Right lobe of liver (tissue), 6 donors: Measurements from ENCODE around the gene TMEM44. TPM values are rescaled to one million over a fixed set of nuclear protein-coding genes. Genes with fewer than 3 reads are reported as not detected.

Source experiments
- ATAC-seq, 4 donors: fragments of 200-7000 bp; cut with Tn5 transposase; one replicate each; pipeline ENCODE4 v1.9.1; 2020; ENCODE audit warnings: mild to moderate bottlenecking in 4 of 4, moderate library complexity in 4 of 4
- DNase-seq, 3 donors: peaks; one replicate each; pipeline ENCODE4 v3.0.0-alpha.2; 2020
- H3K27ac ChIP-seq, 3 donors: fragments of 200-600 bp; one replicate each; pipeline ENCODE4 v1.8.0; 2022
- H3K27me3 ChIP-seq, 2 donors: fragments of 200-600 bp; one replicate each; pipeline ENCODE4 v1.8.0; 2022
- H3K36me3 ChIP-seq, 4 donors: fragments of 200-600 bp; sonication (generic) in 1 of 4; one replicate each; pipeline versions ENCODE4 v1.5.1 to v1.8.0; 2017 to 2022; ENCODE audit warnings: control low read depth in 1 of 4
- H3K4me1 ChIP-seq, 4 donors: fragments of 200-600 bp; sonication (generic) in 1 of 4; one replicate each; pipeline versions ENCODE4 v1.5.1 to v1.8.0; 2017 to 2022; ENCODE audit warnings: control low read depth in 1 of 4
- H3K4me3 ChIP-seq, 3 donors: fragments of 200-600 bp; one replicate each; pipeline ENCODE4 v1.8.0; 2022
- H3K9me3 ChIP-seq, 4 donors: fragments of 200-600 bp; sonication (generic) in 1 of 4; one replicate each; pipeline versions ENCODE4 v1.5.1 to v1.8.0; 2017 to 2022; ENCODE audit warnings: control low read depth in 1 of 4
- CTCF ChIP-seq, 4 donors: fragments of 200-600 bp in 3 of 4; fragments of 450-650 bp in 1 of 4; IDR thresholded peaks; one replicate each; pipeline versions ENCODE4 v1.5.1 to v1.8.0; 2016 to 2022; ENCODE audit warnings: antibody characterized with exemption in 4 of 4, mild to moderate bottlenecking in 2 of 4
- POLR2A ChIP-seq: fragments of 450-650 bp; IDR thresholded peaks from one replicate; pipeline ENCODE4 v1.6.1; 2017; ENCODE audit warnings: antibody characterized with exemption, mild to moderate bottlenecking
- WGBS: methylation state at CpG from one replicate; pipeline ENCODE4 v1.1.6; 2018; ENCODE audit warnings: low coverage, low lambda C conversion rate; ENCODE audit not compliant: insufficient coverage; ENCODE audit errors: missing lambda C conversion rate; 5-methylcytosine and 5-hydroxymethylcytosine counted together
- intact Hi-C, 2 donors: fragments of 100-400 bp; cut with DNase I; formaldehyde crosslinking; loops; one replicate each; pipeline versions ENCODE4 v1.11.2 to v1.14.1; 2022
- total RNA-seq, 6 experiments: library from RNA; depleted of rRNA in 2 of 6; stranded (reverse); fragments of >200 nt in 2 of 6; fragmentation: NEBNext Ultra II Directional in 3 of 6; extraction: Animal tissue kit (Norgen Biotek cat#: 25700) in 3 of 6; gene quantifications; one replicate each; pipeline versions ENCODE4 v1.1.0 to v1.2.4, GENCODE V29; 2016 to 2023
- donor health status: DM: no; HTN: yes; CAD: no.
- donor health status: DM: no; HTN: no; CAD: no.
- donor health status: DM: no; HTN: no; CAD: no.
- donor health status: DM: no; HTN: yes; CAD: no.
- donor health status: DM: no; HTN: yes; CAD: no.

Gene TMEM44
- total RNA-seq, 6 experiments from 2014 or later, result 2.2 to 6.8 (median 4.2) TPM

- DNase-seq (no peak), ATAC-seq (no peak)
- WGBS, result 0% methylated on average over 1 of the region's 2 CpGs
- H3K4me3 ChIP-seq, result no peak overlapping the region
- TF ChIP-seq CTCF (IDR thresholded peaks at IDR 0.05) (no peak), POLR2A (no peak)
- no peak overlapping the region for H3K27ac ChIP-seq
- H3K9me3 ChIP-seq, result no peaks in the 10 kb centered on the region
- peaks cover 0 to 9% (median 0%) of the 10 kb centered on the region in 4 donors for H3K4me1 ChIP-seq
- no peaks in the 10 kb centered on the region for H3K36me3 ChIP-seq
- intact Hi-C loops, result loop anchor here in 1 of 2 donors (5.0 kb wide), 1 partner anchor 110 kb away; no protein-coding TSS in a partner anchor
- no peaks in the 10 kb centered on the region for H3K27me3 ChIP-seq
Measured at GRCh38 chr3:194586836-194587235, 46.4 kb downstream of the TMEM44 start.

- Histone ChIP-seq H3K9me3 (no peaks in the 10 kb centered on the region), H3K27ac (no peak overlapping the region), H3K4me3 (no peak overlapping the region), H3K4me1 (peaks cover 0 to 9% (median 0%) of the 10 kb centered on the region in 4 donors), H3K36me3 (no peaks in the 10 kb centered on the region), H3K27me3 (no peaks in the 10 kb centered on the region)
- DNase-seq (no peak), ATAC-seq (no peak)
- WGBS, result 83% methylated on average over 5 of the region's 5 CpGs
- intact Hi-C loops, result loop anchor here in 1 of 2 donors (5.0 kb wide), 1 partner anchor 109 kb away; no protein-coding TSS in a partner anchor
- no peak for TF ChIP-seq POLR2A
- TF ChIP-seq CTCF (IDR thresholded peaks at IDR 0.05), result no peak
Measured at GRCh38 chr3:194585880-194586281, 47.3 kb downstream of the TMEM44 start.

- peaks cover 0 to 9% (median 0%) of the 10 kb centered on the region in 4 donors for H3K4me1 ChIP-seq
- no peaks in the 10 kb centered on the region for H3K36me3 ChIP-seq
- H3K27ac ChIP-seq, result peak overlapping the region; percentile 81 to 88 (median 85)
- no peak for TF ChIP-seq POLR2A
- no peak for TF ChIP-seq CTCF (IDR thresholded peaks at IDR 0.05)
- H3K9me3 ChIP-seq, result no peaks in the 10 kb centered on the region
- ATAC-seq (peak in 1 of 4 donors; percentile 8), DNase-seq (no peak)
- intact Hi-C loops, result loop anchor here in 1 of 2 donors (5.0 kb wide), 1 partner anchor 108 kb away; no protein-coding TSS in a partner anchor
- no peaks in the 10 kb centered on the region for H3K27me3 ChIP-seq
- WGBS, result 85% methylated on average over 1 of the region's 1 CpG
- H3K4me3 ChIP-seq, result peak overlapping the region; percentile 70 to 96 (median 85)
Measured at GRCh38 chr3:194584866-194585265, 48.4 kb downstream of the TMEM44 start.

GRCh38 chr3:194584320-194584776 lies 48.9 kb downstream of the TMEM44 start:
- no peaks in the 10 kb centered on the region for H3K27me3 ChIP-seq
- no peaks in the 10 kb centered on the region for H3K9me3 ChIP-seq
- DNase-seq (no peak), ATAC-seq (peak; percentile 4 to 38 (median 17))
- H3K4me3 ChIP-seq, result peak overlapping the region; percentile 70 to 96 (median 85)
- H3K27ac ChIP-seq, result peak overlapping the region; percentile 81 to 88 (median 85)
- H3K4me1 ChIP-seq, result peaks cover 0 to 9% (median 0%) of the 10 kb centered on the region in 4 donors
- 4% methylated on average over 7 of the region's 7 CpGs for WGBS
- H3K36me3 ChIP-seq, result no peaks in the 10 kb centered on the region
- intact Hi-C loops, result no loop called here
- TF ChIP-seq POLR2A (no peak), CTCF (IDR thresholded peaks at IDR 0.05) (no peak)
